Liver (tissue), 9 donors: Measurements from ENCODE around the gene LTK. TPM values are rescaled to one million over a fixed set of nuclear protein-coding genes. Genes with fewer than 3 reads are reported as not detected.

Source experiments
- DNase-seq: peaks from one replicate; pipeline ENCODE4 v3.0.0-alpha.2; 2017; ENCODE audit warnings: low spot score
- H3K27ac ChIP-seq, 2 donors: one replicate each; pipeline ENCODE4 v1.7.0; 2013; ENCODE audit warnings: inconsistent platforms in 2 of 2, low read length in 2 of 2, control low read depth in 1 of 2, low read depth in 1 of 2, mild to moderate bottlenecking in 1 of 2
- H3K27me3 ChIP-seq, 4 donors: one replicate each; pipeline versions ENCODE4 v1.6.1 to v1.7.0; 2013; ENCODE audit warnings: low read length in 3 of 4, inconsistent platforms in 1 of 4, mild to moderate bottlenecking in 1 of 4, moderate library complexity in 1 of 4; ENCODE audit not compliant: control insufficient read depth in 4 of 4, insufficient read depth in 4 of 4
- H3K36me3 ChIP-seq, 4 donors: one replicate each; pipeline versions ENCODE4 v1.6.1 to v1.7.0; 2013; ENCODE audit warnings: low read length in 3 of 4, mild to moderate bottlenecking in 3 of 4, low read depth in 1 of 4, moderate library complexity in 1 of 4; ENCODE audit not compliant: control insufficient read depth in 4 of 4, insufficient read depth in 3 of 4
- H3K4me1 ChIP-seq, 4 donors: one replicate each; pipeline versions ENCODE4 v1.6.1 to v1.7.0; 2013; ENCODE audit warnings: low read length in 3 of 4, mild to moderate bottlenecking in 3 of 4, moderate library complexity in 1 of 4; ENCODE audit not compliant: control insufficient read depth in 4 of 4, insufficient read depth in 4 of 4
- H3K4me3 ChIP-seq, 3 donors: one replicate each; pipeline versions ENCODE4 v1.6.1 to v1.7.0; 2013; ENCODE audit warnings: low read length in 3 of 3, control low read depth in 1 of 3, low read depth in 1 of 3, mild to moderate bottlenecking in 1 of 3
- H3K9ac ChIP-seq, 2 donors: one replicate each; pipeline ENCODE4 v1.7.0; 2013; ENCODE audit warnings: low read length in 2 of 2, mild to moderate bottlenecking in 2 of 2, moderate library complexity in 2 of 2, control low read depth in 1 of 2, low read depth in 1 of 2
- H3K9me3 ChIP-seq, 4 donors: one replicate each; pipeline versions ENCODE4 v1.6.1 to v1.7.0; 2013; ENCODE audit warnings: low read length in 3 of 4; ENCODE audit not compliant: control insufficient read depth in 4 of 4
- FOXA2 ChIP-seq: IDR thresholded peaks from 2 replicates; pipeline ENCODE4 v1.6.1; 2016; ENCODE audit warnings: antibody characterized with exemption
- GABPA ChIP-seq, 2 donors: IDR thresholded peaks in 1 of 2; conservative IDR thresholded peaks in 1 of 2; 2 replicates each; pipeline ENCODE4 v1.6.1; 2016; ENCODE audit warnings: antibody characterized with exemption in 2 of 2, mild to moderate bottlenecking in 1 of 2, moderate library complexity in 1 of 2
- HNF4A ChIP-seq, 2 donors: conservative IDR thresholded peaks; 2 replicates each; pipeline ENCODE4 v1.6.1; 2016; ENCODE audit warnings: antibody characterized with exemption in 2 of 2, mild to moderate bottlenecking in 2 of 2
- HNF4G ChIP-seq: IDR thresholded peaks from 2 replicates; pipeline ENCODE4 v1.6.1; 2016; ENCODE audit warnings: antibody characterized with exemption
- JUND ChIP-seq, 2 donors: IDR thresholded peaks; 2 replicates each; pipeline ENCODE4 v1.6.1; 2016; ENCODE audit warnings: antibody characterized with exemption in 2 of 2
- NR2F2 ChIP-seq: IDR thresholded peaks from 2 replicates; pipeline ENCODE4 v1.6.1; 2016; ENCODE audit warnings: antibody characterized with exemption
- RAD21 ChIP-seq, 2 donors: IDR thresholded peaks; 2 replicates each; pipeline ENCODE4 v1.6.1; 2016; ENCODE audit warnings: antibody characterized with exemption in 2 of 2, mild to moderate bottlenecking in 2 of 2
- RXRA ChIP-seq, 2 donors: IDR thresholded peaks; 2 replicates each; pipeline ENCODE4 v1.6.1; 2017 to 2018; ENCODE audit warnings: antibody characterized with exemption in 2 of 2, mild to moderate bottlenecking in 1 of 2
- SP1 ChIP-seq: IDR thresholded peaks from 2 replicates; pipeline ENCODE4 v1.6.1; 2018; ENCODE audit warnings: antibody characterized with exemption, mild to moderate bottlenecking
- TAF1 ChIP-seq: conservative IDR thresholded peaks from 2 replicates; pipeline ENCODE4 v1.6.1; 2016; ENCODE audit warnings: antibody characterized with exemption, mild to moderate bottlenecking
- YY1 ChIP-seq: IDR thresholded peaks from 2 replicates; pipeline ENCODE4 v1.6.1; 2016; ENCODE audit warnings: antibody characterized with exemption, mild to moderate bottlenecking
- WGBS: extraction: QIAGEN DNeasy Blood & Tissue Kit; methylation state at CpG from one replicate; pipeline ENCODE4 v1.1.7; 2013; 5-methylcytosine and 5-hydroxymethylcytosine counted together
- polyA plus RNA-seq, 2 donors: library from polyadenylated mRNA; stranded (reverse) in 1 of 2; unstranded in 1 of 2; fragments of 200-250 nt in 1 of 2; fragments of >200 nt in 1 of 2; fragmentation: Nextera tagmentation in 1 of 2; extraction: Ambion mirVana in 1 of 2; gene quantifications; one replicate each; pipeline versions ENCODE4 v1.2.1 to v1.2.3, GENCODE V29; 2013 to 2015
- total RNA-seq, 2 donors: library from RNA; depleted of rRNA; stranded (reverse); fragments of >200 nt; gene quantifications; one replicate each; pipeline ENCODE4 v1.2.3, GENCODE V29; 2014
- TF ChIP-seq, protein P1 (sequence below): IDR thresholded peaks from 2 replicates; pipeline ENCODE4 v1.6.1; 2016; ENCODE audit warnings: antibody characterized with exemption
- TF ChIP-seq, protein P2 (sequence below): fragments of 150-350 bp; IDR thresholded peaks from 2 replicates; pipeline ENCODE4 v1.5.1; 2017; ENCODE audit warnings: improper control_type of control experiment, low read depth, low read length; ENCODE audit not compliant: missing input control
- TF ChIP-seq, protein P3 (sequence below): IDR thresholded peaks from 2 replicates; pipeline ENCODE4 v1.6.1; 2016; ENCODE audit warnings: antibody characterized with exemption, mild to moderate bottlenecking
- TF ChIP-seq, protein P4 (sequence below): IDR thresholded peaks from 2 replicates; pipeline ENCODE4 v1.6.1; 2016; ENCODE audit warnings: antibody characterized with exemption
- donor health status: healthy.
- donor health status: healthy.
- donor health status: healthy.
- donor health status: healthy.
- donor health status: healthy.

LTK gene
- total and polyA plus RNA-seq, 4 donors: 0.86 to 3.0 (median 2.0) TPM

DNA sequence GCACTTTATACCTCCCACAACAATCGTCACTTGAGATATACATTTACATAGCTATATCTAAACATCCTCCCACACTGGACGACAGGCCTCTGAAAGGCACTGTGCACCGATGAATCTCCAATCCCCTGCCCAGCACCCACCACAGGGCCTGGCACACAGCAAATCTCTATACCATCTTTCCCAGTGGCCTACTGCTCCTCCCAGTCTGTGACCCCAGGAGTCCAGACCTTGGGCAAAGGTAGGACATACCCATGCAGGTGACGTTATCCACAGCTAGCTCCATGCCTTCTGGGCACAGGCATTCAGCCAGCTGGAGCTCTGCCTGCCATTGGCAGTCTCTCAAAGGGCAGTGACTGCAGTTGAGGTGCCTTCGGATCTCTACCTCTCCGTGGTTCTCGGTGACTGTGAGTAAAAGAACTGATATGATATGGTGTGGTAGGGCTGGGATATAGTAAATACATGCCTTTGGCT is 5.8 kb downstream of the LTK start:
- TF ChIP-seq YY1 (no peak), JUND (IDR thresholded peaks at IDR 0.05) (peak; percentile 82 to 84), SP1 (peak; percentile 75), HNF4A (conservative IDR thresholded peaks at IDR 0.05) (peak; percentile 96 to 97), RAD21 (IDR thresholded peaks at IDR 0.05) (peak in 1 of 2 donors; percentile 39), NR2F2 (no peak), RXRA (IDR thresholded peaks at IDR 0.05) (peak; percentile 79 to 80), HNF4G (peak; percentile 84)
- no peak for DNase-seq
- Histone ChIP-seq H3K4me3 (no peak overlapping the region), H3K36me3 (no peaks in the 10 kb centered on the region), H3K27ac (no peak overlapping the region), H3K27me3 (peaks cover 0 to 4% (median 0%) of the 10 kb centered on the region in 4 donors), H3K4me1 (peaks cover 4 to 16% (median 10%) of the 10 kb centered on the region in 4 donors), H3K9me3 (no peaks in the 10 kb centered on the region), H3K9ac (no peak overlapping the region)
- WGBS: 47% methylated on average over 7 of the region's 7 CpGs

DNA sequence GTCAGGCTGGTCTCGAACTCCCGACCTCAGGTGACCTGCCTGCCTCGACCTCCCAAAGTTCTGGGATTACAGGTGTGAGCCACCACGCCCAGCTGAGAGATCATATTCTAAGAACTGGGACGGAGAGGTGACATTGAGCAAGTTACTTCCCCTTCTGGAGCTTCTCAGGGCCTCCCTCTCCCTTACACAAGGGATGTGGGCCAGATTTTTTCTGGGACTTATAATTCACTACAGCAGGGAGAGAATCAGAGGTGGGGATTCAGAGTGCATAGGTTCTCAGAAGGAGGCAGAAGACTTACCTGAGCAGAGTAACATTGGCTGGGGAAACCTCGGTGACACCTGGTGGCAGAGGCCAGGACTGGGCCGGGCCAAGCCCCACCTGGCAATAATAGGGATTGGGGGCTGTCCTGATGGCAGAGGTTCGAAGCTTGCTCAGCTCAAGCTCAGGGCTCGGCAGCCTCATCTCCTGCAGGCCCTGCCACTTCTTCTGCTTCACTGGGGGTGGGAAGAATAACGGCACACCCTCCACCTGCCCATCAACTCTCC is 6.8 kb downstream of the LTK start:
- no peak overlapping the region for H3K27ac ChIP-seq
- 82% methylated on average over 10 of the region's 10 CpGs for WGBS
- peaks cover 0 to 11% (median 4%) of the 10 kb centered on the region in 4 donors for H3K4me1 ChIP-seq
- DNase-seq: no peak
- H3K9me3 ChIP-seq: no peaks in the 10 kb centered on the region
- no peak overlapping the region for H3K4me3 ChIP-seq
- H3K36me3 ChIP-seq: no peaks in the 10 kb centered on the region
- H3K27me3 ChIP-seq: no peaks in the 10 kb centered on the region
- H3K9ac ChIP-seq: no peak overlapping the region
- TF ChIP-seq, protein P1, sequence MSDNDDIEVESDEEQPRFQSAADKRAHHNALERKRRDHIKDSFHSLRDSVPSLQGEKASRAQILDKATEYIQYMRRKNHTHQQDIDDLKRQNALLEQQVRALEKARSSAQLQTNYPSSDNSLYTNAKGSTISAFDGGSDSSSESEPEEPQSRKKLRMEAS: no peak

DNA sequence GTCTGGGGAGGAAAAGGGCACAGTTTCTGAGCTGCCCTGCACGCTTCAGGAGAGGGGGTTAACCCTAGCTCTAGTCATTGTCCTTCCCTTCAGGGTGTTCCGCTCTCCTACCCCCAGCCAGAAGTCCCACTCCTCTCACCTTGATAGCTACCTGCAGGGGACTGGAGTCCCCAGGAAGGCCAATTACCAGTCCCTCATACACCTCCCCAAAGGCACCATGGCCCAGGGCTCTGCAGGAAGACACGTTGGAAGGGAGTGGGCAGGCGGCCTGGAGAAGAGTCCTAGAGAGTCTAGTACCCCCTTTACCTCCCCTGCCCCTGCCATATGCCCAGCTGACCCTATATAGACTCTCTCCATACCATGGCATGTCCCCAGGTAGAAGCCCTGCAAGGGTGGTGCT is 7.9 kb downstream of the LTK start:
- DNase-seq: no peak
- 95% methylated on average over 4 of the region's 4 CpGs for WGBS
- Histone ChIP-seq H3K4me3 (no peak overlapping the region), H3K4me1 (peaks cover 0 to 14% (median 4%) of the 10 kb centered on the region in 4 donors), H3K9me3 (no peaks in the 10 kb centered on the region), H3K9ac (no peak overlapping the region), H3K36me3 (no peaks in the 10 kb centered on the region), H3K27ac (no peak overlapping the region), H3K27me3 (no peaks in the 10 kb centered on the region)
- TF ChIP-seq YY1 (no peak), SP1 (no peak), JUND (IDR thresholded peaks at IDR 0.05) (no peak), NR2F2 (no peak)
- TF ChIP-seq, protein P2, sequence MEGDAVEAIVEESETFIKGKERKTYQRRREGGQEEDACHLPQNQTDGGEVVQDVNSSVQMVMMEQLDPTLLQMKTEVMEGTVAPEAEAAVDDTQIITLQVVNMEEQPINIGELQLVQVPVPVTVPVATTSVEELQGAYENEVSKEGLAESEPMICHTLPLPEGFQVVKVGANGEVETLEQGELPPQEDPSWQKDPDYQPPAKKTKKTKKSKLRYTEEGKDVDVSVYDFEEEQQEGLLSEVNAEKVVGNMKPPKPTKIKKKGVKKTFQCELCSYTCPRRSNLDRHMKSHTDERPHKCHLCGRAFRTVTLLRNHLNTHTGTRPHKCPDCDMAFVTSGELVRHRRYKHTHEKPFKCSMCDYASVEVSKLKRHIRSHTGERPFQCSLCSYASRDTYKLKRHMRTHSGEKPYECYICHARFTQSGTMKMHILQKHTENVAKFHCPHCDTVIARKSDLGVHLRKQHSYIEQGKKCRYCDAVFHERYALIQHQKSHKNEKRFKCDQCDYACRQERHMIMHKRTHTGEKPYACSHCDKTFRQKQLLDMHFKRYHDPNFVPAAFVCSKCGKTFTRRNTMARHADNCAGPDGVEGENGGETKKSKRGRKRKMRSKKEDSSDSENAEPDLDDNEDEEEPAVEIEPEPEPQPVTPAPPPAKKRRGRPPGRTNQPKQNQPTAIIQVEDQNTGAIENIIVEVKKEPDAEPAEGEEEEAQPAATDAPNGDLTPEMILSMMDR: no peak

DNA sequence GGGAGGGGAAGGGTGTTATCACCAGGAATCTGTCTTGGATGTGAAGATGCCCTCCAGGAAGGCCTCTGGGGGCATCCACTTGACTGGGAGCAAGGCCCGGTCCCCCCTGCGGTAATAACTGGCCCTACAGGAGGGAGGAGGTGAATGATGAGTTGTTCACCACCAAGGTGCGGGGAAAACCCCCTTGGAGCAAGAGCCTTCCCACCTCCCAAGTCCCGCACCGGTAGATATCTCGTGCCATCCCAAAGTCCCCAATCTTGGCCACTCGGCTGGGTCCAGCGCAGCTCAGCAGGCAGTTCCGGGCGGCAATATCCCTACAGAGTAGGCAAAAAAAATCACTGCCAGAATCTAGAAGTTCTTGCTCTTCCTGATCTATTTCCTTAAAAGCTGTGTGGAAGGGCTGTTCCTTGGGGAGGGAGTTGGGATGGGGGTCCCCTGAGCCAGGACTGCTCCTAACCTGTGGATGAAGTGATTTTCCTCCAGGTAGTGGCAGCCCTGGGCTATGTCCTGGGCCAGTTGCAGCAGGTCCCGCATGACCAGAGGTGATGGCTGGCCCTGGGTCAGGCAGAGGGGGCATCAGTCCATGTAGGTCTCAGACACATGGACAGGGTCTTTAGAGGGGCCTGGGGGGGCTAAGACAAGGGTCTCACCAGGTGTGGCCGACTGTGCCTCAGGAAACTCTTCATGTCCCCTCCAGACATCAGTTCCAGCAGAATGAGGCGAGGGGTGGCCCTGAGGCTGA is 8.7 kb downstream of the LTK start:
- no peak overlapping the region for H3K4me3 ChIP-seq
- no peak for DNase-seq
- no peaks in the 10 kb centered on the region for H3K9me3 ChIP-seq
- H3K27ac ChIP-seq: no peak overlapping the region
- no peaks in the 10 kb centered on the region for H3K27me3 ChIP-seq
- peaks cover 0 to 14% (median 4%) of the 10 kb centered on the region in 4 donors for H3K4me1 ChIP-seq
- H3K9ac ChIP-seq: no peak overlapping the region
- WGBS: 94% methylated on average over 13 of the region's 13 CpGs
- TF ChIP-seq, protein P1: no peak
- TF ChIP-seq YY1 (no peak), RXRA (IDR thresholded peaks at IDR 0.05) (no peak), GABPA (IDR thresholded peaks at IDR 0.05 in 1 of 2, conservative IDR thresholded peaks at IDR 0.05 in 1 of 2) (no peak), JUND (IDR thresholded peaks at IDR 0.05) (no peak), FOXA2 (no peak), TAF1 (no peak), RAD21 (IDR thresholded peaks at IDR 0.05) (no peak), SP1 (no peak), HNF4A (conservative IDR thresholded peaks at IDR 0.05) (no peak)
- TF ChIP-seq, protein P3, sequence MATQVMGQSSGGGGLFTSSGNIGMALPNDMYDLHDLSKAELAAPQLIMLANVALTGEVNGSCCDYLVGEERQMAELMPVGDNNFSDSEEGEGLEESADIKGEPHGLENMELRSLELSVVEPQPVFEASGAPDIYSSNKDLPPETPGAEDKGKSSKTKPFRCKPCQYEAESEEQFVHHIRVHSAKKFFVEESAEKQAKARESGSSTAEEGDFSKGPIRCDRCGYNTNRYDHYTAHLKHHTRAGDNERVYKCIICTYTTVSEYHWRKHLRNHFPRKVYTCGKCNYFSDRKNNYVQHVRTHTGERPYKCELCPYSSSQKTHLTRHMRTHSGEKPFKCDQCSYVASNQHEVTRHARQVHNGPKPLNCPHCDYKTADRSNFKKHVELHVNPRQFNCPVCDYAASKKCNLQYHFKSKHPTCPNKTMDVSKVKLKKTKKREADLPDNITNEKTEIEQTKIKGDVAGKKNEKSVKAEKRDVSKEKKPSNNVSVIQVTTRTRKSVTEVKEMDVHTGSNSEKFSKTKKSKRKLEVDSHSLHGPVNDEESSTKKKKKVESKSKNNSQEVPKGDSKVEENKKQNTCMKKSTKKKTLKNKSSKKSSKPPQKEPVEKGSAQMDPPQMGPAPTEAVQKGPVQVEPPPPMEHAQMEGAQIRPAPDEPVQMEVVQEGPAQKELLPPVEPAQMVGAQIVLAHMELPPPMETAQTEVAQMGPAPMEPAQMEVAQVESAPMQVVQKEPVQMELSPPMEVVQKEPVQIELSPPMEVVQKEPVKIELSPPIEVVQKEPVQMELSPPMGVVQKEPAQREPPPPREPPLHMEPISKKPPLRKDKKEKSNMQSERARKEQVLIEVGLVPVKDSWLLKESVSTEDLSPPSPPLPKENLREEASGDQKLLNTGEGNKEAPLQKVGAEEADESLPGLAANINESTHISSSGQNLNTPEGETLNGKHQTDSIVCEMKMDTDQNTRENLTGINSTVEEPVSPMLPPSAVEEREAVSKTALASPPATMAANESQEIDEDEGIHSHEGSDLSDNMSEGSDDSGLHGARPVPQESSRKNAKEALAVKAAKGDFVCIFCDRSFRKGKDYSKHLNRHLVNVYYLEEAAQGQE: no peak
- TF ChIP-seq, protein P4, sequence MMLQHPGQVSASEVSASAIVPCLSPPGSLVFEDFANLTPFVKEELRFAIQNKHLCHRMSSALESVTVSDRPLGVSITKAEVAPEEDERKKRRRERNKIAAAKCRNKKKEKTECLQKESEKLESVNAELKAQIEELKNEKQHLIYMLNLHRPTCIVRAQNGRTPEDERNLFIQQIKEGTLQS: no peak
- no peaks in the 10 kb centered on the region for H3K36me3 ChIP-seq
